Left cardiac atrium (tissue), 4 donors: ENCODE measurements around the gene ILF3. TPM values are rescaled to one million over a fixed set of nuclear protein-coding genes. Genes with fewer than 3 reads are reported as not detected.

Experiments used
- ATAC-seq, 2 donors: fragments of 200-7000 bp; cut with Tn5 transposase; one replicate each; pipeline ENCODE4 v1.9.1; 2020; ENCODE audit warnings: mild to moderate bottlenecking in 2 of 2, moderate library complexity in 2 of 2
- DNase-seq: peaks from one replicate; pipeline ENCODE4 v3.0.0-alpha.2; 2020
- intact Hi-C, 2 donors: fragments of 100-400 bp; cut with DNase I; formaldehyde crosslinking; loops; one replicate each; pipeline versions ENCODE4 v1.14.1 to v1.15.1; 2022 to 2023
- total RNA-seq, 2 donors: library from RNA; stranded (reverse); fragmentation: NEBNext Ultra II Directional; extraction: Animal tissue kit (Norgen Biotek cat#: 25700); gene quantifications; one replicate each; pipeline ENCODE4 v1.2.1, GENCODE V29; 2021
- donor health status: DM: no; HTN: yes; CAD: no.
- donor health status: DM: no; HTN: yes; CAD: no; lungs with severe emphysema.
- donor health status: DM: yes; HTN: yes; CAD: no.
- donor health status: Dilated cardiomyopathy.

ILF3 gene
- total RNA-seq, 2 donors from 2014 or later, result 108 to 144 TPM

- ATAC-seq, result peak in 1 of 2 donors; percentile 11
- no peak for DNase-seq
- intact Hi-C loops, result no loop called here
Observed at GRCh38 chr19:10690341-10690781, 36.2 kb downstream of the ILF3 start.

- ATAC-seq (no peak), DNase-seq (no peak)
- intact Hi-C loops, result no loop called here
Observed at GRCh38 chr19:10691178-10691881, 37.2 kb downstream of the ILF3 start.

DNA sequence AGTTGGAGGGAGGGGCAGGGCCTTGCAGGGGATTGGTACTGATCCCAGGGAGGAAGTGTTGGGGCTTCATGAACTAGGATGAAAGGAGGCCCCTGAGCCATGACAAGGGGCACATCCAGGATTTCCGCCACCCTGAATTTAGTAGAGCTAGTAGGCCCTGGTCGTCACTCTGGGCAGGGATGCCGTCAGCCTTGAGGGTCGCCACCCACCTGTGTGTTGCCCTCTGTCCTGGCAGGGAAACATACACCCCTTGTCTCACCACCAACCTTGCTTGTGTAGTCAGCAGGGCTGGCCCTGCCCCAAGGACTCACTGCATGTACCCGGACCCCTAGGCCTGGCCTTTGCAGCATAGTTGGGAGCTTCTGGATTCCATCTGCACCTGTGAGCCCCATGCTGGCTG, 37.7 kb downstream of the ILF3 start:
- intact Hi-C loops, result no loop called here
- no peak for ATAC-seq
- no peak for DNase-seq

DNA sequence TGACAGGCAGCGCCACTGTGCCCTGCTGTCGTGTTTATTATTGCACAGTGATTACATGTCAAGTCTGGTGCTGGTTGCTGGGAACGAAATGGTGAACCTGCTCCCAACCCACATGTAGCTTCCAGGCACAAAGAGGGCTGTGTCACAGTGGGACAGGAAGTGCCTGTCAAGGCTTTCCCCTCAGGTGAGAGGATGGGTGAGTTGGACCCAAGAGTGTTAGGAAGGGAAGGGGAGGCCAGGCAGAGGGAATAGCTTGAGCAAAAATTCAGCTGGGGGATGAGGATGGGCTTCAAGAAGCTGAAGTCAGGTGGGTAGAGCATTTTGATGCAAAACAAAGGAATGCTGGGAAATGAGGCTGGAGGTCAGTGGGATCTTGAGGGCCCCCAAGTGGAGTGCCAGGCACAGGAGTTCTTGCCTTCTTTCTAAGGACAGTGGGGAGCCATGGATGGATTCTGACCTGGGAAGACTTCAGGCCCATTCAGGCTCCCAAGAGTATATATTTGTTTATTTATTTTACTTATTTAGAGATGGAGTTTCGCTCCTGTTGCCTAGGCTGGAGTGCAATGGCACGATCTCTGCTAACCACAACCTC, 38.6 kb downstream of the ILF3 start:
- ATAC-seq (no peak), DNase-seq (no peak)
- intact Hi-C loops, result no loop called here

GRCh38 chr19:10694706-10695307, 40.7 kb downstream of the ILF3 start:
- no peak for ATAC-seq
- intact Hi-C loops, result loop anchor here (5.0 kb wide), 2 partner anchors 38 to 113 kb away; no protein-coding TSS in a partner anchor
- DNase-seq, result no peak

DNA sequence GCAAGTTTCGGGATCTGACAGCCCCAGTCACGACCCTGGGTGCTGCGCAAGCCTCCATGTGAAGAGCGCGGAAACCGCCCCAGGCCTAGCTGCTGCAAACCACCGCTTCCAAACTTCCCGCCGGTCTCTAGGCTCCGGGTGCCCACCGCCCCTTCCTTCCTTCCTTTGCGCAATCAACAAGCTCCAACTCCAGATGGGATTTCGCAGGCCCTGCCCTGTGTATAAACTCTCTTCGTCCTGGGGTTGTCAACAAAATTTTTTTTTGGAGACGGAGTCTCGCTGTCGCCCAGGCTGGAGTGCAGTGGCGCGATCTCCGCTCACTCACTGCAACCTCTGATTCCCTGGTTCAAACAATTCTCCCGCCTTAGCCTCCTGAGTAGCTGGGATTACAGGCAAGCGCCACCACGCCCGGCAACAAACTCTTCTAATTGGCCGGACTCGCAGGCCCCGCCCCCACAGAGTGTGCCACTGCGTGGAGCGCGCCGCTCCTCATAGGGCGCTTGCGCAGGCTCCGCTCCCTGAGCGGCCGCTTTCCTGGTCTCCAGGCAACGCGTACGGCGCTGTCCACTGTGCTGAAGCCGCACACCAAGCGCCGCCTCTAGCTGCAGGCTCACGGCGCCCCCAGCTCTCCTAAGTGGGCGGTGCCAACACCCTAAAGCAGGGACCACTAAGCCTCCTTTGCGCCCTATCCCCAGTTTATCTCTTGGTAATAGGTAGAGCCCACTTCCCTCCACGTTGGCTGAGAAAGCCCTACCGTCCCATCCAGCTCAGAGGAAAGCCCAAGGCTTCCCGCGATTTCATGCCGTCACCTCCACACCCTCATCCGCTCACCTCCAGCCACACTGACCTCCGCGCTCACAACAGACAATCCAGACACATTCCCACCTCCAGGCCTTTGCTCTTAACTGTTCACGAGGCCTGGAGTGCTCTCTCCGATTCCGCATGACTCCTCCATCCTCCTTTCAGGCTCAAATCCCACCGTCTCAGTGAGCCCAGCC, 41.6 kb downstream of the ILF3 start:
- DNase-seq, result peak; percentile 97
- intact Hi-C loops, result loop anchor here (5.0 kb wide), 2 partner anchors 38 to 113 kb away; no protein-coding TSS in a partner anchor
- ATAC-seq, result peak; percentile 98

DNA sequence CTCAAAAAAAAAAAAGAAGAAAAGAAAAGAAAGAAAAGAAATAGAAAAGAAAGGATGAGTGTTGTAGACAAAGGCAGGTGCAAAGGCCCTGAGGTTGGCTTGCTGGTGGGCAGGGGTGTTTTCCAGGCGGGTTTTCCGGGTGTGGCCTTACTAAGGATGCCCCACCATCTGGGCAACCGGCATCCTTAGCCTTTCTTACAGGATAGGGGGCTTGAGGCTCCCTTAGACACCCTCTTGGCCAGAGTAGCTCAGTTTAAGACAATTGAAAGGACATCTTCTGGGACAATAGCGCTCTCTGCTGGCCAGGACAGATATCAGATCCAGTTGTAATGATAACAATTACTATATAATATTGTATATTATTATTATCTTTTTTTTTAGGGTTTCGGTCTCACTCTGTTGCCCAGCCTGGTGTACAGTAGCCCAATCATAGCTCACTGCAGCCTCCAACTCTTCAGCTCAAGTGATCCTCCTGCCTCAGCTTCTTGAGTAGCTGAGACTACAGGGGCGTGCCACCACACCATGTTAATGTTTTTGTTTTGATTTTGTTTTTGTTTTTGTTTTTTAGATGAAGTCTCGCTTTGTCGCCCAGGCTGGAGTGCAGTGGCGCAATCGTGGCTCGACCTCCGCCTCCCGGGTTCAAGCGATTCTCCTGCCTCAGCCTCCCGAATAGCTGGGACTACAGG, 45.6 kb downstream of the ILF3 start:
- ATAC-seq (no peak), DNase-seq (no peak)

DNA sequence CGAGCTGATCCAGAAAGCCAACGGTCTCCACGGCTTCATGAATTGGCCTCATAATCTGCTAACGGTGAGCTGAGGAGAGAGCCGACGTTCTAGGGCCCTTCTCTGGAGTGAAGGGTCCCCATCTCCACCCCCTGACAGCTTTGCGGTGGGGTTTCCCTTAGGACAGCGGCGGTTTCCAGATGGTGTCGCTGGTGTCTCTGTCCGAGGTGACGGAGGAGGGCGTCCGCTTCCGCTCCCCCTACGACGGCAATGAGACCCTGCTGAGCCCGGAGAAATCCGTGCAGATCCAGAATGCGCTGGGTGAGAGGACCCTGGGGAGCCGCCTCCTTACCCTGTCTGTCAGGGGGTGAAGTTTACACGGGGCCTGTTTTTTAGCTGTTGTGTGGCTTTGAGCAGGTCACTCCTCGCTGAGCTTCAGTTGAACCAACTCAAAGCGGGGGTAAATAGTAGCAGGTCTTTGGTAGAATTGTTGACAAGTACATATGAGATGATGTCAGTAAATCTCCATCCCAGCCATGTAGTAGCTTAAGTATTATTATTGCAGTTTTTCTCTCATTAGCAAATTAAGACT, 47.9 kb downstream of the ILF3 start:
- DNase-seq (no peak), ATAC-seq (peak; percentile 39 to 50)
- intact Hi-C loops, result no loop called here

More for the DNA sequence above, 45.6 kb downstream of the ILF3 start:
- intact Hi-C loops, result loop anchor here (5.0 kb wide), 2 partner anchors 42 to 117 kb away; no protein-coding TSS in a partner anchor

GRCh38 chr19:10706990-10707389, 52.8 kb downstream of the ILF3 start:
- DNase-seq (no peak), ATAC-seq (no peak)
- intact Hi-C loops, result no loop called here

- ATAC-seq (no peak), DNase-seq (no peak)
- intact Hi-C loops, result no loop called here
Observed at GRCh38 chr19:10707440-10707839, 53.3 kb downstream of the ILF3 start.

GRCh38 chr19:10708291-10708690, 54.1 kb downstream of the ILF3 start:
- no peak for DNase-seq

DNA sequence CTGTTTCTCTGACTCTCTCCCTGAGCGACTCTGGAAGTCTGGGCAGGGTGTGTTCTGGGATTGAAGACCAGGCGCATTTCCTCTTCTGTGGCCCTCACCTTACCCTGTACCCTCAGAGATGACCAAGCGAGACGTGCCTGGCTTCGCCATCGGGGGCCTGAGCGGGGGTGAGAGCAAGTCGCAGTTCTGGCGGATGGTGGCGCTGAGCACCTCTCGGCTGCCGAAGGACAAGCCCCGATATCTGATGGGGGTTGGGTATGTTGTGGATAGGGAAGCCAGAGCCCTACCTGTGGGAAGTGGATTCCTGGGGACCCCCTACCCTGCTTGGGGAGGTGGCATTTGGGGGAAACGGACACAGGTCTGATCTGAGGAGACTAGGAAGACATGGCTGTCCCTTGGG, 57.9 kb downstream of the ILF3 start:
- intact Hi-C loops, result no loop called here
- DNase-seq, result no peak
- ATAC-seq, result no peak

More at GRCh38 chr19:10708291-10708690, 54.1 kb downstream of the ILF3 start:
- intact Hi-C loops, result no loop called here
- no peak for ATAC-seq

DNA sequence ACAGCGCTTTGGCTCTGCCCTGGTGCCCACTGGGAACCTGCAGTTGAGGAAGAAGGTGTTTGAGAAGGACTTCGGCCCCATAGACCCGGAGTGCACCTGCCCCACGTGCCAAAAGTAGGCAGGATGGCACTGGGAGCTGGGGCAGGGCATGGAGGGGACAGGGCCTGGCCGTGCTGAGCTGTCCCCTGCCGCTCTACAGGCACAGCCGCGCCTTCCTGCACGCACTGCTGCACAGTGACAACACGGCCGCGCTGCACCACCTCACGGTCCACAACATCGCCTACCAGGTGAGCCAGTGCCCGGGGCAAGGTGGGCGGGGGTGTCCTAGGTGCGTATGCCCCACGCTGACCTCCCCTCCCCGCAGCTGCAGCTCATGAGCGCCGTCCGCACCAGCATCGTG, 58.6 kb downstream of the ILF3 start:
- intact Hi-C loops, result no loop called here
- no peak for ATAC-seq
- DNase-seq, result no peak

DNA sequence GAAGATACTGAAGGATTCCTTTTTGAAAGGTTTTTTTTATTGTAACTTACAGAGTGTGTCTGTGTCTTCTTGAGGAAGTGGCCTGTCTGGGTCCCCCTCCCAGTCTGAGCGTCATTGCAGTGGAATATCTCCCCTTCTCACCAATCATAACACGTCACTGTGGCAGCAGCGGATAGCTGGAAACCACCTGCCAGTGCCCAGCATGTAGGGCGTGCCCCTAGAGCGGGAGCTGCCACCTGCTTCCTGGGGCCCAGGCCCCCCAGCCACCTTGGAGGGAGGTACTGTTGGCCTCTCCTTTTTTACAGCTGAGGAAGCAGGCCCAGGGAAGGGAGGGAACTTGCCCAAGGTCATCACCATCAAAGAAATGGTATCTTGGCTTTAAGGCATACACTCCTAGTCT, 59.2 kb downstream of the ILF3 start:
- DNase-seq (no peak), ATAC-seq (no peak)
- intact Hi-C loops, result no loop called here

DNA sequence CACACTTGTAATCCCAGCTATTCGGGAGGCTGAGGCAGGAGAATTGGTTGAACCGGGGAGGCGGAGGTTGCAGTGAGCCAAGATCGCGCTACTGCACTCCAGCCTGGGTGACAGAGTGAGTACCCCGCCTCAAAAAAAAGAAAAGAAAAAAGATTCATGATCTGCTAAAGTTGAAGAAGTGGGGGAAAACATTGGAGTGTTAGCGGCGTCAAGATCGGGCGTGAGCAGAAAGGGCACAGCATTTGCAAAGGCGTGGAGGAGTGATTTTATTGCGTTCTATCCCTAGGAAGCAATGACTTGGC, 62.9 kb downstream of the ILF3 start:
- no peak for DNase-seq
- ATAC-seq, result no peak
- intact Hi-C loops, result loop anchor here (5.0 kb wide), 3 partner anchors 50 to 155 kb away; partner anchors contain the start of gene CARM1 (in 1 of the 2)

DNA sequence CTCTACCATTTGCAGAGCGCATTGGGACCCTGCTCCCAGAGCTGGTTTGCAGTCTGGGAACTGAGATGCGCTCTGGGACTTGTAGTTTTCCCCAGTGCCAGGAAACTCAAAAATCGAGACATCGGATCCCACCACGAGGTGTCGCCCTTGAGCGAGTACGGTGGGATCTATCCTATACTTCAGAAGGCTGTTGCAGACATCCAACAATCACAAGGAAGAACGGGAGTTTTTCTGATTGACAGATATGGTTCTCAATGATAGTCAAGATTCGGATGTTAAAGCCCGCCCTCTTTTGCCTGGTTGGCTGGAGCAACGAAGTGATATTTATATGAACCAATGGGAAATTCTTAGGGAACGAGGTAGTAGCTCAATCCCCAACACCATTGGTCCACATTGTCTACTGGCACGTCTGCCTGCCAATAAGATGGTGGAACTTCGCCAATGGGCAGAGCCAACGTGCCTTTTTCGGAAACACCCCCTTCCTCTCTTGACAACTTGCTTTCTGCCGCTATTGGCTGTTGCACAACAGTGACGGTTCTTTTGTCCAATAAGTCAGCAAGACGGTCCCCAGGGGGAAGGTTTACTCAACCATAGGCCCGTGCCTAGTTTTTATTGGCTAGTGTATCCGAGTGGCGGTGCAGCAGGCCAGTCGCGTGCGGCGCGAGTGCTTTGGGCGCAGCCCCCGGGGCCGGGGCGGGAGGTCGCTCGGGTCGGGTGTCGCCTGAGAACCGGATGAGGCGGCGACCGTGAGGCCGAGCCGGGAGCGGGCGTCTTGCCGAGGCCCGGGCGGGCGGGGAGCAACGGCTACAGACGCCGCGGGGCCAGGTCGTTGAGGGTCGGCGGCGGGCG, 63.4 kb downstream of the ILF3 start, which contains the start of gene DNM2:
Gene DNM2 (plus strand): TSS at position 724 of the 849 bp plus-strand sequence. CDS start 164 bp downstream, outside the sequence.
- ATAC-seq (peak; percentile 93 to 95), DNase-seq (peak; percentile 98)
- intact Hi-C loops, result loop anchor here (5.0 kb wide), 3 partner anchors 50 to 155 kb away; partner anchors contain the start of gene CARM1 (in 1 of the 2)
